MCF 10A (cell line): ENCODE data around the gene TPRG1. TPM values are rescaled to one million over a fixed set of nuclear protein-coding genes. Genes with fewer than 3 reads are reported as not detected.

Experiments
- BruUV-seq: library from RNA; stranded (reverse); fragments of 400-500 nt; replicated peaks from 2 replicates; lab custom pipeline; 2021; lab: Mats Ljungman, UMichigan
- CTCF ChIA-PET: fragments of 300-600 bp; sonication (Branson Sonifier 250); formaldehyde crosslinking; extraction: SDS; loops from one replicate; lab custom pipeline; 2021; ENCODE audit warnings: antibody characterized with exemption, inconsistent platforms; lab: Yijun Ruan, JAX
- POLR2A ChIA-PET: fragments of 300-600, 350-650 bp; sonication (Branson Sonifier 250); formaldehyde crosslinking; extraction: SDS; loops from one replicate; lab custom pipeline; 2020; ENCODE audit warnings: antibody characterized with exemption, inconsistent platforms; lab: Yijun Ruan, JAX
- DNase-seq: peaks from one replicate; pipeline ENCODE4 v3.0.0-alpha.2; 2018; ENCODE audit not compliant: unreplicated experiment
- H3K27ac Mint-ChIP-seq: one replicate; pipeline ENCODE4 v1.8.0; 2022; ENCODE audit warnings: mild to moderate bottlenecking, low read depth, mixed read lengths; ENCODE audit not compliant: unreplicated experiment
- H3K27me3 Mint-ChIP-seq: one replicate; pipeline ENCODE4 v1.8.0; 2022; ENCODE audit warnings: mixed read lengths; ENCODE audit not compliant: insufficient read depth, unreplicated experiment
- H3K36me3 Mint-ChIP-seq: one replicate; pipeline ENCODE4 v1.8.0; 2022; ENCODE audit warnings: mild to moderate bottlenecking, moderate library complexity, mixed read lengths; ENCODE audit not compliant: insufficient read depth, unreplicated experiment
- H3K4me1 Mint-ChIP-seq: one replicate; pipeline ENCODE4 v1.8.0; 2022; ENCODE audit warnings: mixed read lengths; ENCODE audit not compliant: insufficient read depth, unreplicated experiment
- H3K4me3 Mint-ChIP-seq: one replicate; pipeline ENCODE4 v1.8.0; 2022; ENCODE audit warnings: mild to moderate bottlenecking, moderate library complexity, mixed read lengths; ENCODE audit not compliant: unreplicated experiment
- H3K9me3 Mint-ChIP-seq: one replicate; pipeline ENCODE4 v1.8.0; 2022; ENCODE audit warnings: mixed read lengths; ENCODE audit not compliant: unreplicated experiment
- CTCF ChIP-seq: fragments of 200-600 bp; IDR thresholded peaks from one replicate; pipeline ENCODE4 v1.8.0; 2022; ENCODE audit warnings: antibody characterized with exemption, mild to moderate bottlenecking; ENCODE audit not compliant: unreplicated experiment
- intact Hi-C: fragments of 100-400 bp; cut with micrococcal nuclease; formaldehyde crosslinking; loops from 2 replicates; pipeline ENCODE4 v1.14.1; 2022
- total RNA-seq: library from RNA; stranded (reverse); gene quantifications from 2 replicates; pipeline ENCODE4 v1.2.3, GENCODE V29; 2022

The TPRG1 gene
- total RNA-seq, 1 experiment from 2014 or later, result 2.0 TPM

- POLR2A ChIA-PET, result interaction anchor here (0.6 to 6.4 kb wide), 38 partner anchors 9 to 1160 kb away, joined by 3 to 267 read pairs (median 10); no protein-coding TSS in a partner anchor
- intact Hi-C loops, result loop anchor here (2.0 to 10.0 kb wide), 2 partner anchors 38 to 230 kb away; no protein-coding TSS in a partner anchor
These were observed 183.3 kb downstream of the TPRG1 start for GRCh38 chr3:189355115-189355480.

GRCh38 chr3:189355481-189356201 lies 183.9 kb downstream of the TPRG1 start:
- intact Hi-C loops, result loop anchor here (2.0 to 10.0 kb wide), 2 partner anchors 37 to 229 kb away; no protein-coding TSS in a partner anchor
- Mint-ChIP-seq H3K4me3 (no peak overlapping the region), H3K27ac (peak overlapping the region; percentile 96), H3K36me3 (no peaks in the 10 kb centered on the region), H3K27me3 (no peaks in the 10 kb centered on the region), H3K9me3 (peaks cover 7% of the 10 kb centered on the region), H3K4me1 (peaks cover 36% of the 10 kb centered on the region)
- ChIA-PET POLR2A (interaction anchor here (0.6 to 6.4 kb wide), 46 partner anchors 8 to 1159 kb away, joined by 3 to 267 read pairs (median 8); no protein-coding TSS in a partner anchor), CTCF (interaction anchor here (0.6 to 3.7 kb wide), 16 partner anchors 14 to 1677 kb away, joined by 3 to 56 read pairs (median 4); no protein-coding TSS in a partner anchor)
- peak; percentile 93 for DNase-seq
- TSS peak; percentile 40 for BruUV-seq
- TF ChIP-seq CTCF, result no peak

More at GRCh38 chr3:189355115-189355480, 183.3 kb downstream of the TPRG1 start:
- no peak for TF ChIP-seq CTCF
- Mint-ChIP-seq H3K4me1 (peaks cover 36% of the 10 kb centered on the region), H3K27me3 (no peaks in the 10 kb centered on the region), H3K27ac (peak overlapping the region; percentile 96), H3K36me3 (no peaks in the 10 kb centered on the region), H3K4me3 (no peak overlapping the region), H3K9me3 (peaks cover 7% of the 10 kb centered on the region)
- no TSS peak for BruUV-seq
- CTCF ChIA-PET, result interaction anchor here (0.6 to 3.7 kb wide), 11 partner anchors 16 to 1677 kb away, joined by 3 to 56 read pairs (median 5); no protein-coding TSS in a partner anchor
- no peak for DNase-seq

GRCh38 chr3:189360291-189360690 lies 188.5 kb downstream of the TPRG1 start:
- CTCF ChIA-PET, result interaction anchor here (0.6 to 1.3 kb wide), 2 partner anchors 10 to 56 kb away, joined by 3 to 6 read pairs; no protein-coding TSS in a partner anchor
- Mint-ChIP-seq H3K27ac (no peak overlapping the region), H3K9me3 (no peaks in the 10 kb centered on the region), H3K4me3 (no peak overlapping the region), H3K4me1 (peaks cover 11% of the 10 kb centered on the region), H3K36me3 (no peaks in the 10 kb centered on the region), H3K27me3 (no peaks in the 10 kb centered on the region)
- intact Hi-C loops, result no loop called here
- no peak for TF ChIP-seq CTCF
- DNase-seq, result no peak
- BruUV-seq, result no TSS peak
- POLR2A ChIA-PET, result interaction anchor here (0.7 to 1.5 kb wide), 7 partner anchors 12 to 575 kb away, joined by 3 to 4 read pairs (median 4); no protein-coding TSS in a partner anchor
